Upper lobe of right lung (tissue), 1 donor: ENCODE measurements around the gene TKTL1. TPM values are rescaled to one million over a fixed set of nuclear protein-coding genes. Genes with fewer than 3 reads are reported as not detected.

Source experiments
- ATAC-seq: fragments of 200-7000 bp; cut with Tn5 transposase; one replicate; pipeline ENCODE4 v1.9.1; 2020; ENCODE audit warnings: mild to moderate bottlenecking, moderate library complexity
- DNase-seq: peaks from one replicate; pipeline ENCODE4 v3.0.0-alpha.2; 2020
- H3K27ac ChIP-seq: fragments of 200-600 bp; one replicate; pipeline ENCODE4 v1.8.0; 2022
- H3K27me3 ChIP-seq: fragments of 200-600 bp; one replicate; pipeline ENCODE4 v1.8.0; 2022; ENCODE audit warnings: mild to moderate bottlenecking
- H3K36me3 ChIP-seq: fragments of 200-600 bp; one replicate; pipeline ENCODE4 v1.8.0; 2022
- H3K4me1 ChIP-seq: fragments of 200-600 bp; one replicate; pipeline ENCODE4 v1.8.0; 2022
- H3K4me3 ChIP-seq: fragments of 200-600 bp; one replicate; pipeline ENCODE4 v1.8.0; 2022; ENCODE audit warnings: mild to moderate bottlenecking
- H3K9me3 ChIP-seq: fragments of 200-600 bp; one replicate; pipeline ENCODE4 v1.8.0; 2022
- CTCF ChIP-seq: fragments of 200-600 bp; IDR thresholded peaks from one replicate; pipeline ENCODE4 v1.8.0; 2022; ENCODE audit warnings: antibody characterized with exemption
- intact Hi-C: fragments of 100-400 bp; cut with DNase I; formaldehyde crosslinking; loops from one replicate; pipeline ENCODE4 v1.11.0; 2022
- total RNA-seq: library from RNA; stranded (reverse); fragmentation: NEBNext Ultra II Directional; extraction: Animal tissue kit (Norgen Biotek cat#: 25700); gene quantifications from one replicate; pipeline ENCODE4 v1.2.1, GENCODE V29; 2021
- donor health status: DM: no; HTN: yes; CAD: no; lungs with severe emphysema.

TKTL1 gene
- total RNA-seq, 1 donor from 2014 or later, result not detected

DNA sequence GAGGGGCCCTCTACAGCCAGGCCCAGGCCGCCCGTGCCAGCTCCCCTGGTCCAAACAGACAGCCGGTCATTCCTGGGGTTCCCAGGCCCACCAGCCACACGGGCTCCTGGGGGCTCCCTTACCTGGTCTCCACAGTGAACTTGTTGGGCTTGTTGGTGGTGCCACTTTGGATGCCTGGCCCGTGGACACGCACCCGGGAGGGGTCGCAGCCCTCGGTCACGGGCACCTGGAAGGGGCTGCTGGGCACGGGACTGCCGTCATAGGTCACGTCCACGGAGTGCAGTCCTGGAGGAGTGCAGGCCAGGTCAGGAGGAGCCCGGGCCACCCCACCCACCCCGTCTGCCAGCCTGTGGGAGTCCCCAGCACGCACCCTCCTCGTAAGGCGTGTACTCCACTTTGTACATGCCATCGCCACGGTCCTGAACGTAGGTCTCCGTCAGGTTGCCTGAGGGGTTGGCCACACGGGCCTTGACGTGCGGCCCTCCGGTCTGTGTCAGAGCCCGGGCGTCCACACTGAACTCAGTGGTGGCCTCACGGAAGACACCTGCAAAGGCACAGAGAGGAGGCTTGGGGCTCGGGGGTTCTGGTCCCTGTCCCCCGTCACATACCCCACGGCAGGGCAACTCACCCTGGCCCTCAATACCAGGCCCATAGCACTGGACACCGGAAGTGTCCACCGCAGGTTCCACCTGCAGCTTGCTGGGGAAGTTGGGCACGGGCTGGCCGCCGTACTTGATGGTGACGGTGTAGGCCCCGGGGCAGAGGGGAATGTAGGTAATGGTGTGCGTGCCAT, 64.0 kb downstream of the TKTL1 start:
- H3K4me3 ChIP-seq, result no peak overlapping the region
- no peak overlapping the region for H3K27ac ChIP-seq
- no peak for ATAC-seq
- intact Hi-C loops, result no loop called here
- TF ChIP-seq CTCF, result no peak
- H3K27me3 ChIP-seq, result no peaks in the 10 kb centered on the region
- H3K36me3 ChIP-seq, result peaks cover 84% of the 10 kb centered on the region
- no peaks in the 10 kb centered on the region for H3K9me3 ChIP-seq
- no peaks in the 10 kb centered on the region for H3K4me1 ChIP-seq
- no peak for DNase-seq

GRCh38 chrX:154360155-154360713, 64.6 kb downstream of the TKTL1 start:
- no peak for DNase-seq
- Histone ChIP-seq H3K4me3 (no peak overlapping the region), H3K9me3 (no peaks in the 10 kb centered on the region), H3K4me1 (no peaks in the 10 kb centered on the region), H3K27ac (no peak overlapping the region), H3K27me3 (no peaks in the 10 kb centered on the region), H3K36me3 (peaks cover 84% of the 10 kb centered on the region)
- no peak for ATAC-seq
- intact Hi-C loops, result no loop called here
- TF ChIP-seq CTCF, result no peak

- intact Hi-C loops, result no loop called here
- Histone ChIP-seq H3K9me3 (no peaks in the 10 kb centered on the region), H3K36me3 (peaks cover 90% of the 10 kb centered on the region), H3K4me3 (no peak overlapping the region), H3K27me3 (no peaks in the 10 kb centered on the region), H3K27ac (no peak overlapping the region), H3K4me1 (peaks cover 3% of the 10 kb centered on the region)
- no peak for DNase-seq
- ATAC-seq, result no peak
- TF ChIP-seq CTCF, result no peak
These were observed 66.6 kb downstream of the TKTL1 start for GRCh38 chrX:154362085-154362742.

- intact Hi-C loops, result no loop called here
- DNase-seq, result no peak
- Histone ChIP-seq H3K36me3 (peaks cover 81% of the 10 kb centered on the region), H3K4me1 (peaks cover 16% of the 10 kb centered on the region), H3K27me3 (no peaks in the 10 kb centered on the region), H3K9me3 (no peaks in the 10 kb centered on the region), H3K4me3 (no peak overlapping the region), H3K27ac (no peak overlapping the region)
- TF ChIP-seq CTCF, result no peak
- no peak for ATAC-seq
These were observed 68.3 kb downstream of the TKTL1 start for GRCh38 chrX:154363706-154364439.

DNA sequence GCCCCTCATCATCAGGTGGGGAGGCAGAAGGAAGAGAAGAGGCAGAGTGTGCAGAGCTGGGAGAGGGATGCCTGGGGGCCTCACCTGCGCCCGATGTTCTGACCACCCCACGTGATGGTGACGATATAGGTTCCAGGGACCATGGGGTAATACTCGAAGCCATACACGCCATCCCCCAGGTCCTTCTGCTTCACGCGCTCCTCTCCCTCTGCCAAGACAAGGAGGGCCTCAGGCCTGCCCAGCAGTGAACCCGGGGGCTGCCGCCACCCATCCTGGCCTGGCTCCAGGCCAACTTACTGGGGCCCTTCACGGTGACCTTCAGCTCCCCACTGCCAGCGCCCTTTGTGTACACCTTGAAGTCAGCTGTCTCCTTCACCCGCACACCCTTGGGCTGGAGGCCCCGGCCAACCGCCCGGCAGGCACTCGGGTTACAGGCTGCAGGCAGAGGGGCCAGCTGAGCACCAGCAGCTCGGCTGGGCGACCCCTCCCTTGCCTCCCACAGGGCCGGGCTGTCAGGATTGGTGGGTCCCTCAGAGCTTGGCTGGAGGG, 69.5 kb downstream of the TKTL1 start:
- no peak for TF ChIP-seq CTCF
- Histone ChIP-seq H3K27me3 (no peaks in the 10 kb centered on the region), H3K27ac (no peak overlapping the region), H3K9me3 (no peaks in the 10 kb centered on the region), H3K4me3 (no peak overlapping the region), H3K36me3 (peaks cover 68% of the 10 kb centered on the region), H3K4me1 (peaks cover 16% of the 10 kb centered on the region)
- DNase-seq (no peak), ATAC-seq (no peak)
- intact Hi-C loops, result no loop called here
